ENCODE data around the gene TAF11L13. TPM values are rescaled to one million over a fixed set of nuclear protein-coding genes. Genes with fewer than 3 reads are reported as not detected.
"Not testable (repeated sequence)": the region's sequence is repeated elsewhere in the genome, so short reads cannot be mapped to it uniquely, and the experiment has no call there.

The TAF11L13 gene
- not detected for total RNA-seq

- H3K4me1 Mint-ChIP-seq; POLR2A ChIA-PET; H3K9me3 Mint-ChIP-seq (ENCODE audit: low read depth); ATAC-seq; H3K27ac Mint-ChIP-seq; intact Hi-C loops (cut with DNase I, micrococcal nuclease); H3K4me3 Mint-ChIP-seq; H3K36me3 Mint-ChIP-seq (ENCODE audit: low read depth); DNase-seq; CTCF ChIA-PET; H3K27me3 Mint-ChIP-seq: not testable (repeated sequence)
These were observed at the start of gene TAF11L13 for GRCh38 chr5:17631788-17632187. Gene TAF11L13 (plus strand): TSS chr5:17632088.

GRCh38 chr5:17585658-17586057, 46.2 kb upstream of the TAF11L13 start, which contains the start of gene TAF11L7:
Gene TAF11L7 (minus strand): TSS chr5:17585758.
- H3K36me3 Mint-ChIP-seq (ENCODE audit: low read depth); H3K9me3 Mint-ChIP-seq (ENCODE audit: low read depth); intact Hi-C loops (cut with DNase I, micrococcal nuclease); H3K27ac Mint-ChIP-seq; CTCF ChIA-PET; H3K4me3 Mint-ChIP-seq; ATAC-seq; POLR2A ChIA-PET; DNase-seq; H3K4me1 Mint-ChIP-seq; H3K27me3 Mint-ChIP-seq: not testable (repeated sequence)

GRCh38 chr5:17590860-17591259, 41.0 kb upstream of the TAF11L13 start, which contains the start of gene TAF11L8:
Gene TAF11L8 (minus strand): TSS chr5:17590960.
- POLR2A ChIA-PET; H3K27me3 Mint-ChIP-seq; H3K27ac Mint-ChIP-seq; H3K4me1 Mint-ChIP-seq; CTCF ChIA-PET; H3K9me3 Mint-ChIP-seq (ENCODE audit: low read depth); ATAC-seq; H3K36me3 Mint-ChIP-seq (ENCODE audit: low read depth); intact Hi-C loops (cut with DNase I, micrococcal nuclease); H3K4me3 Mint-ChIP-seq; DNase-seq: not testable (repeated sequence)

- CTCF ChIA-PET; H3K9me3 Mint-ChIP-seq (ENCODE audit: low read depth); H3K4me3 Mint-ChIP-seq; H3K27me3 Mint-ChIP-seq; ATAC-seq; H3K36me3 Mint-ChIP-seq (ENCODE audit: low read depth); H3K4me1 Mint-ChIP-seq; H3K27ac Mint-ChIP-seq; DNase-seq; POLR2A ChIA-PET; intact Hi-C loops (cut with DNase I, micrococcal nuclease): not testable (repeated sequence)
These were observed 37.6 kb upstream of the TAF11L13 start, which contains the start of gene TAF11L9 for GRCh38 chr5:17594255-17594654. Gene TAF11L9 (minus strand): TSS chr5:17594394.

GRCh38 chr5:17597728-17598127, 34.2 kb upstream of the TAF11L13 start, which contains the start of gene TAF11L10:
Gene TAF11L10 (minus strand): TSS chr5:17597828.
- intact Hi-C loops (cut with DNase I, micrococcal nuclease); H3K27me3 Mint-ChIP-seq; POLR2A ChIA-PET; H3K27ac Mint-ChIP-seq; CTCF ChIA-PET; H3K9me3 Mint-ChIP-seq (ENCODE audit: low read depth); ATAC-seq; H3K4me1 Mint-ChIP-seq; DNase-seq; H3K4me3 Mint-ChIP-seq; H3K36me3 Mint-ChIP-seq (ENCODE audit: low read depth): not testable (repeated sequence)

GRCh38 chr5:17603880-17604279, 28.0 kb upstream of the TAF11L13 start, which contains the start of gene TAF11L11:
Gene TAF11L11 (plus strand): TSS chr5:17604183.
- POLR2A ChIA-PET; intact Hi-C loops (cut with DNase I, micrococcal nuclease); H3K36me3 Mint-ChIP-seq (ENCODE audit: low read depth); DNase-seq; H3K4me3 Mint-ChIP-seq; H3K9me3 Mint-ChIP-seq (ENCODE audit: low read depth); H3K4me1 Mint-ChIP-seq; H3K27me3 Mint-ChIP-seq; ATAC-seq; CTCF ChIA-PET; H3K27ac Mint-ChIP-seq: not testable (repeated sequence)

- no peak for DNase-seq
These were observed 26.9 kb upstream of the TAF11L13 start for GRCh38 chr5:17604951-17605350.

GRCh38 chr5:17607461-17607860, 24.4 kb upstream of the TAF11L13 start:
- POLR2A ChIA-PET; H3K27me3 Mint-ChIP-seq; intact Hi-C loops (cut with DNase I, micrococcal nuclease); ATAC-seq; H3K9me3 Mint-ChIP-seq (ENCODE audit: low read depth); CTCF ChIA-PET; H3K4me1 Mint-ChIP-seq; H3K4me3 Mint-ChIP-seq; DNase-seq; H3K27ac Mint-ChIP-seq; H3K36me3 Mint-ChIP-seq (ENCODE audit: low read depth): not testable (repeated sequence)

More at GRCh38 chr5:17604951-17605350, 26.9 kb upstream of the TAF11L13 start:
- no peak overlapping the region for H3K4me3 Mint-ChIP-seq
- POLR2A ChIA-PET, result no interaction called here
- intact Hi-C loops (cut with DNase I, micrococcal nuclease), result no loop called here
- no peak overlapping the region for H3K27ac Mint-ChIP-seq
- H3K9me3 Mint-ChIP-seq (ENCODE audit: low read depth), result no peaks in the 10 kb centered on the region
- CTCF ChIA-PET, result no interaction called here
- ATAC-seq, result no peak
- no peaks in the 10 kb centered on the region for H3K27me3 Mint-ChIP-seq
- no peaks in the 10 kb centered on the region for H3K4me1 Mint-ChIP-seq
- no peaks in the 10 kb centered on the region for H3K36me3 Mint-ChIP-seq (ENCODE audit: low read depth)

- POLR2A ChIA-PET, result interaction anchor here (0.7 kb wide), 1 partner anchor 40 kb away, joined by 3 read pairs; no protein-coding TSS in a partner anchor
- H3K27ac Mint-ChIP-seq; H3K36me3 Mint-ChIP-seq (ENCODE audit: low read depth); DNase-seq; H3K9me3 Mint-ChIP-seq (ENCODE audit: low read depth); H3K4me1 Mint-ChIP-seq; CTCF ChIA-PET; H3K27me3 Mint-ChIP-seq; intact Hi-C loops (cut with DNase I, micrococcal nuclease); H3K4me3 Mint-ChIP-seq; ATAC-seq: not testable (repeated sequence)
These were observed 21.8 kb upstream of the TAF11L13 start, which contains the start of gene TAF11L12 for GRCh38 chr5:17610092-17610491. Gene TAF11L12 (plus strand): TSS chr5:17610392.

GRCh38 chr5:17614872-17615605, 16.8 kb upstream of the TAF11L13 start:
- H3K9me3 Mint-ChIP-seq (ENCODE audit: low read depth), result peaks cover 3% of the 10 kb centered on the region
- no peak overlapping the region for H3K4me3 Mint-ChIP-seq
- H3K27me3 Mint-ChIP-seq, result no peaks in the 10 kb centered on the region
- intact Hi-C loops (cut with DNase I, micrococcal nuclease), result no loop called here
- H3K27ac Mint-ChIP-seq, result no peak overlapping the region
- ChIA-PET POLR2A (no interaction called here), CTCF (no interaction called here)
- H3K36me3 Mint-ChIP-seq (ENCODE audit: low read depth), result no peaks in the 10 kb centered on the region
- no peaks in the 10 kb centered on the region for H3K4me1 Mint-ChIP-seq
- ATAC-seq, result no peak
- DNase-seq, result no peak

GRCh38 chr5:17619354-17619753, 12.5 kb upstream of the TAF11L13 start:
- ChIA-PET CTCF (no interaction called here), POLR2A (no interaction called here)
- Mint-ChIP-seq H3K9me3 (ENCODE audit: low read depth) (peaks cover 4% of the 10 kb centered on the region), H3K4me1 (no peaks in the 10 kb centered on the region), H3K4me3 (no peak overlapping the region), H3K27ac (no peak overlapping the region), H3K27me3 (no peaks in the 10 kb centered on the region), H3K36me3 (ENCODE audit: low read depth) (no peaks in the 10 kb centered on the region)
- intact Hi-C loops (cut with DNase I, micrococcal nuclease), result no loop called here
- ATAC-seq (no peak), DNase-seq (no peak)

- Mint-ChIP-seq H3K27ac (no peak overlapping the region), H3K27me3 (no peaks in the 10 kb centered on the region), H3K4me3 (no peak overlapping the region), H3K4me1 (no peaks in the 10 kb centered on the region), H3K36me3 (ENCODE audit: low read depth) (no peaks in the 10 kb centered on the region), H3K9me3 (ENCODE audit: low read depth) (peaks cover 4% of the 10 kb centered on the region)
- no peak for DNase-seq
- no peak for ATAC-seq
- intact Hi-C loops (cut with DNase I, micrococcal nuclease), result no loop called here
- ChIA-PET POLR2A (no interaction called here), CTCF (no interaction called here)
These were observed 11.3 kb upstream of the TAF11L13 start for GRCh38 chr5:17620627-17621026.

All from activated CD4-positive, alpha-beta T cell treated with anti-CD3 and anti-CD28 coated beads for 36 hours (primary cell).